NCI-H146 treated with DMSO at 0.1 percent for 48 hours (cell line): ENCODE measurements around the gene CTNNA1.

Experiments used
- DNase-seq: peaks from one replicate; lab custom pipeline; 2025; ENCODE audit not compliant: unreplicated experiment; lab: John Stamatoyannopoulos, UW

Gene CTNNA1

DNA sequence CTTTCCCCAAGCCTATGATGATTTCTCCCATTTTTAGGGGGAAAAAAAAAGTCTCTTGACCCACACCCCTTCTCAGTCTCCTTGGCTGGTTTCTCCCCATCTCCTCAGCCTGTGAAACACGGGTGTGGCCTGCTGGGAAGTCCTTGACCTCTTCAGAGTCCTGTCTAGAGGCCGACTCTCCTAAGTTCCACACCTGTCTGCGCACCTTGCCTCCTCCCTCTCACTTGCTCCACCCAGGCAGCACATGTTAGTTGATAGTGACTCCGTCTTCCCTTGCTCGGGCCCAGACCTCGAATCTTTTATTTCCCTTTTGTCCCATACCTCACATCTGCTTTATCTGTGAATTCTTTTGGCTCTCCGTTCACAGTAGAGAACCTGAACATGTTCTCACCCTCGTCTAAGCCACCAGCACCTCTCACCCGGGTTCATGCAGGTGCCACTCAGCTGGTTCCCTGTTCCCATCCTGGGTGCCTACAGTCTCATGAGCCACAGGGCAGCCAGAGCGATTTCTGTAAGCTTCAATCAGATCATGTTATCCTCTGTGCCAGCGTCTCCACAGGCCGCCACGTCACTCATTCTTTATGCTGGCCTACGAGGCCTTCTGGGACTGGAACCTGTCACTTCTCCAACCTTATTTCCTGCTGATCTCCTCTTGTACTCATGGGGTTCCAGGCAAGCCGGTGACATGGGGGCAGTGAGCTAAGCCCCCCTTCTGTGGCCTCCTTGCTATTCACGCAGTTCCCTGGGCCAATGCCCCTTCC is 173.6 kb downstream of the CTNNA1 start:
- no peak for DNase-seq

DNA sequence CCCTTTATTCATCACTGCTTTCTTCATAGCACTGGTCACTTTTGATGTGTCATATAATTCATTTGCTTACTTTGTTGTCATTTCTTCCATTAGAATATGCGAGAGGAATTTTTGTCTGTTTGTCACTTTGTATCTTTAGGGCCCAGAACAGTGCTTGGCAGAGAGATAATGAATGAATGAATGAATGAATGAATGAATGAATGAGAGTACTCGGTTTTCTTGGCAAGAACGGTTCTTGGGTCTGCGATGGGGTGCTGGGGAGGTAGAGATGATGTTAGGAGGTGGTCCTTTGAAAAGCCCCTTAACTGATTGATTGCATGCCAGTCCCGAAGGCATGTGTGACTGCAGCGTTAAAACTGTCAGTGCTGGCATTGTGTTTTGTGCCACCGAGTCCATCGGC is 174.3 kb downstream of the CTNNA1 start:
- no peak for DNase-seq

DNA sequence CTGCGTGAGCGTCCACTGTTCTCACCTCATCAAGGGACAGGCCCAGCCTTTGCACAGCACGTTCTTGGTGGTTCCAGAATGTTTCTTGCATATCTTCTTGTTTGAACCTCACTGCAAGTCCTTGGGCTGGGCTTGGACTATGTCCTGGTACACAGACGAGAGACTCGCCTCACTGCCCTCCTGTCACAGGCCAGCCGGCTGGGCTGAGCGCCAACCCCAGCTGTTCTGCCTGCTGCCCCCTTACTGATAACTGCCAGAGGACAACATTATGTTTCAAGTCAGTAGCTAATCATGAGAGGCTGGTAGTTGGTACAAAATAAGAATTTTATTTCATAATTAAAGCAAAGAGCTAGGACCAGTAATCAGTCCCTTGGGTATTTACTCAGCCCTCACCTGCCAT is 174.8 kb downstream of the CTNNA1 start:
- DNase-seq: no peak

DNA sequence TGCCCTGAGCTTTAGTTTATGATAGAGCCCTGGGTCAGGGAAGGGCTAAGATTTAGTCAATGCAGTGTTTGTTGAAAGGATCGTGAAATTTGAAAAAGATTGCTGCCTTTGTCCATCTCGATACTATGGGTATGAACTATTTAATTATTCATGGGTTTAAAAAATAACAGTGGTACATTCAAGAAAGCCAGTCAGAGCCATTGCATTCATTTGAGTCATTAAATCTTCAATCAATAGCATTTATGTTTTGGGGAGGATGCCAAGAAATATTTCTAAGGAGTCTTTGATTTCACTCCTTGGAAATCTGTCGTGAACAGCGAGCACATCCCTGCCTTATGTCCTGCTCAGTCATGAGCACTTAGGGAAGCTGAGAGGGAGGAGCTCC is 176.3 kb downstream of the CTNNA1 start:
- no peak for DNase-seq

DNA sequence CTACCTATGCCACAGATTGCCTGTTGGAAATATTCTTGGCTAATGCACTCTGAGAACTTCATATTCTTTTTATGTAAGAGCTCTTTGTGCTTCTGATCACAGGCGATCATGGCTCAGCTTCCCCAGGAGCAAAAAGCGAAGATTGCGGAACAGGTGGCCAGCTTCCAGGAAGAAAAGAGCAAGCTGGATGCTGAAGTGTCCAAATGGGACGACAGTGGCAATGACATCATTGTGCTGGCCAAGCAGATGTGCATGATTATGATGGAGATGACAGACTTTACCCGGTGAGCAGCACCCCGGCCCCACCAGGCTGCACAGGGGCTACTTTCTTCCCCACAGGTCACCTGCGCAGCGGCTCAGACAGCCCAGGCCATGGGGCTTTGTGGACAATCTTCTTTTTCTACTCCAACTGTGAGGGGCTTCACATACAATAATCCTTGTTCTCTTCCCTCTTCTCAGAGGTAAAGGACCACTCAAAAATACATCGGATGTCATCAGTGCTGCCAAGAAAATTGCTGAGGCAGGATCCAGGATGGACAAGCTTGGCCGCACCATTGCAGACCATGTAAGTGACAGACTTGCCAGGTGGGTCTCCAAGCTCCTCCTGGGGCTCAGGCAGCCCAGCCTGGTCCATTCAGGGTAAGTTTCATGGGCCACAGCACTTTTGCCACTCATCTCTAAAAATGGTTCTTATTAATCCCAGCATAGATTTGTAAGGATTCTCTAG is 177.3 kb downstream of the CTNNA1 start:
- DNase-seq: no peak

DNA sequence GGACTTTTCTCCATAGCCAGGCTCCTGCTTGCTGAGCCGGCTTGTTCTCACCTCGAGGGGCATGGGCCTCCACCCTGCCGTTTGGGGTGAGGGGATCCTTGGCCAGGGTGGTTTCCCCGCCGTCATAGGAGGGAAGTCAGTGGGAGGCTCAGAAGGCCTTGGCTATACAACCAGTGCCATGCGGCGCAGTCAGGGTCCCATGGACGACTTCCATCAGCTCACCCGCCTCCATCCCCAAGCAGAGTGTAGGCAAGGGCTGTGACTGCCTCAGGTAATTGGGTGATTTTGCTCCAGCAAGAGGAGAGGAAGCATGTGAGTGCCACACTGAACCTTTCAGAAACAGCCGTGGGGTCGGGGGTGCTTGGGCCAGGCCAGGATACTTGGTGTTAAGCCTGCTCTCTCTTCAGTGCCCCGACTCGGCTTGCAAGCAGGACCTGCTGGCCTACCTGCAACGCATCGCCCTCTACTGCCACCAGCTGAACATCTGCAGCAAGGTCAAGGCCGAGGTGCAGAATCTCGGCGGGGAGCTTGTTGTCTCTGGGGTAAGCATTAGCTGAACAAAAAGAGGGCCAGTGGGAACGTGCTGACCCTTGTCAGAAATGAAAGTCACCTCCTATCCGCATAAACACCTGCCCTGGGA is 179.1 kb downstream of the CTNNA1 start:
- no peak for DNase-seq

DNA sequence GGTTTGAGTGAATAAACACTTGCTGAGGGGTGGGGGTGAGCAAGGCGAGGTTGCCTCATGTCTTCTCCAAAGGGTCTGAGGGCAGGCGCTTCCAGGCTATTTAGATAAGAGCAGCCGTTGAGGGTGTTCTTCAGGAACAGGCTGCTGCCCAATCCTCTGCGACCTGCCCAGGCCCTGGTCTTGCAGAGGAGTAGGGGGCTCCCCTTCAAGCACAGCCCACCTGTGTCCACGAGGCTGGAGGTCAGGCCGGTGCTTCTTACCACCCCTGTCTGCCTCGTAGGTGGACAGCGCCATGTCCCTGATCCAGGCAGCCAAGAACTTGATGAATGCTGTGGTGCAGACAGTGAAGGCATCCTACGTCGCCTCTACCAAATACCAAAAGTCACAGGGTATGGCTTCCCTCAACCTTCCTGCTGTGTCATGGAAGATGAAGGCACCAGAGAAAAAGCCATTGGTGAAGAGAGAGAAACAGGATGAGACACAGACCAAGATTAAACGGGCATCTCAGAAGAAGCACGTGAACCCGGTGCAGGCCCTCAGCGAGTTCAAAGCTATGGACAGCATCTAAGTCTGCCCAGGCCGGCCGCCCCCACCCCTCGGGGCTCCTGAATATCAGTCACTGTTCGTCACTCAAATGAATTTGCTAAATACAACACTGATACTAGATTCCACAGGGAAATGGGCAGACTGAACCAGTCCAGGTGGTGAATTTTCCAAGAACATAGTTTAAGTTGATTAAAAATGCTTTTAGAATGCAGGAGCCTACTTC is 180.5 kb downstream of the CTNNA1 start:
- DNase-seq: no peak

DNA sequence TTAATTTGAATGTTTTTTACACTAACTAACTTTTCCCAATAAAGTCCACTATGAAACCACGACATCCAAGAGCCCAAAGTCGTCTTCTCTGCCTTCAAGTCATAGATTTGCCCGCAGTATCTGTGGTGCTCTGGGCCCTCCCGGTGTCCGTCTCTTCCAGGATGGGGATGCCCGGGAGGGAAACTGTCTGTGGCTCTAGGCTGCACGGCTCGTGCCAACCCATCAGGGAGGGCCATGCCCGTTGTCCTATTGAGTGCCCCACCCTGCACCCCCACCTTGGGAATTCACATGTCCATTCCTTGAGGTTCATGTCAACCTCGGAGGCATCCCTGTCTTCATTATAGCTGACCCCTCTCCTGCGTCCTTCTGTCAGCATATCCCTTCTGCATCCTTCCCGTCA is 181.7 kb downstream of the CTNNA1 start:
- no peak for DNase-seq

DNA sequence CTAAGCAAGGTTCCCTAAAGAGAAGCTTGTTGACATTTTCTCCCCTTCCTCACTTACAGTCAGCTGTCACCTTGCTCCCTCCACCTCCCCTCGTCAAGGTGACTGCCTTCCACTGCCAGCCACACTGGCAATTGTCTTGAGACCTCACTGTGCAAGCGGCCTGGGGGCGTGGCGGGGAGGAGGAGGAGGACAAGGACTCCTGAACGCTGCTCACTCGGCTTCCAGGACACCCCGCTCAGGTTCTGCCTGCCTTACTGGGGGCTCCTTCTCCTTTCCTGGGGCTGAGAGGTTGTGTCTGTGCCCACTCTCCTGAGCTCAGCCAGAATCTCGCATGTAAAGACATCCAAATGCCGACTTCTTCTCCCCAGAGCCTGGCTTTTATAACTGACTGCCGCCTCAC is 182.2 kb downstream of the CTNNA1 start:
- no peak for DNase-seq

DNA sequence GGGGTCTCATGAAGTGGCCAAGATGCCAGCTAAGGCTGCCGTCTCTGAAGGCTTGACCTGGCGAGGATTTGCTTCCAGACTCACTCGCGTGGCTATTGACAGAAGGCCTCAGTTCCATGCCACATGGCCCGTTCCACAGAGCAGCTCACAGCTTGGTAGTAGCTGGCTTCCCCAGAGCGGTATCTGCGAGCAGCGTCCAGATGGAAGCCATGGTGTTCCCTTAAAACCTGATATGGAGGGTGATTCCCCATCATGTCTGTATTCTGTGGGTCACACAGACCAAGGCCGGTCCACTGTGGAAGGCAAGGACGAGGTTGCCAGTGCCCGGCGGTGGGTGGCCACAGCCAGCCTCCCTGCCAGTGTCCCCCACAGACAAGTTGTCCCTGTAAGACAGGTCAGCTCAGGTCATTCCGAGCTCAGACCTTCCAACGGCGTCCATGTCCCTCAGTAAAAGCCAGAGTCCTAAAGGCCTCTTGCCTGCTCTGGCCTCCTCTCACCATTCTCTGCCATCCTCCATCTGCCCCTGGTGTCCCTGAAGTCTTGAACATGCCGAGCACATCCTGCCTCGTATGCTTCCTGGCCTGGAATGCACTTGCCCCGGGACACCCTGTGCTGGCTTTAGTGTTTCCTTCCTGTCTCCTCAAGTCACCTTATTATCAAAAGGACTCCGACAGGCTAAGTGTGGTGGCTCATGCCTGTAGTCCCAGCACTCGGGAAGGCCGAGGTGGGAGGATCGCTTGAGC is 183.2 kb downstream of the CTNNA1 start:
- no peak for DNase-seq

DNA sequence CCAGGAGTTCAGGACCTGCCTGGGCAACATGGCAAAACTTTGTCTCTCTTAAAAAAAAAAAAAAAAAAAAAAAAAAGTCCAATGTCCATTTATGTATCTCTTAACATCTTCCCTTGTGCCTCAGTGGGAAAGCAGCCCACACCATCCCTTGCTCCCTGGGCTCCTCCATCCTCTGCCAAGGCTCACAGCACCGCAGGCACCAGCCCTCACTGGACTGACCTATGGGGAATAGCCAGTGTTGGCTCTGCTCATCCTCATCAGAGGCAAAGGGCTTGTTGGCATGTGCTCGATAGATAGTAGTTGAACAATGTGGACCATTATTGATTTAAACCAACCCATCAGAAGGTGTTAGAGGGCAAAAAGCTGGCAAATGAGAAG is 183.7 kb downstream of the CTNNA1 start:
- no peak for DNase-seq

DNA sequence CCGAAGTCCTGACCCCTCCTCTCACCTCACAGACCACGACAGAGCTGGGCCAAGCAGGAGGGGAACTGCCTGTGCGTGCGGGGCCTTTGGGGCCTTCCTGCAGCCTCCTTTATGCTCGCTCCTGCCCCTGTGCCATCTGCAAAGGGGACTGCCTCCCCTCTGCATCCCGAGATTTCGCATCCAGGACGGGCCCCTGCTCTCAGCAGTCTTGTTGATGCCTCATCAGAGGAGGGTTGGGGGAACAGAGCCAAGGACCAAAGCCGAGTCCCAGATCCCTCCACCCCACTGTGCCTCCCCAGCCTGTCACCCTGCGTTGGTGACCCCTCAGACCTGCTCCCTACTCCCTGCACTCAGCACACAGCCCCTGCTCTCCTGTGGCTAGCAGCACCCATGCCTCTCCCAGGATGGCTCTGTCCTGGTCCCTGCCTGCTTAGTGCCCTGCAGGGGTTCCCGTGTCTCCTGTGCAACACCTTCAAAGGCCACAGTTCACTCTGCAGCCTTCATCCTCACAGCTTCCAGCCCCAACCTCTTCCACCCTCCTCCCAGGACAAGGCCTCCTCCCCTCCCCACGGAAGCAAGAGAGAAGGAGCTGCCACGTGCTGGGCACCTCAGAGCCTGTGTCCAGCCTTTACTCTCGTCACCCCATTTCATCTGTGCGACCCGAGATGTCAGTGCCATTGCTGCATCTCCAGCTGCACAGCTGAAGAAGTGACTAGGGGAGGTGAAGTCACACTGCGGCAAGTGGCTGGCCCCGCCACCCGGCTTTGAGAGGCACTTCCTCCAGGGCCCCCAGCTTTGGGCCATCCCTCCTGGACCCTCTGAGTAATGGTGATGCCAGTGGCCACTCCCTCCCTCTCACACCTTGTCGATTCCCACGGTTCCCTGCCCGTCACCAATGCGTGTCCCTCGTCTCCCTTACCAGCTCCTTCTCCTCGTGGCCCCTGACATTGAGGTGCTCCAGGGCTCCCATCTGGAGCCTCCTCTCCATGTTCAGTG is 184.5 kb downstream of the CTNNA1 start:
- no peak for DNase-seq

DNA sequence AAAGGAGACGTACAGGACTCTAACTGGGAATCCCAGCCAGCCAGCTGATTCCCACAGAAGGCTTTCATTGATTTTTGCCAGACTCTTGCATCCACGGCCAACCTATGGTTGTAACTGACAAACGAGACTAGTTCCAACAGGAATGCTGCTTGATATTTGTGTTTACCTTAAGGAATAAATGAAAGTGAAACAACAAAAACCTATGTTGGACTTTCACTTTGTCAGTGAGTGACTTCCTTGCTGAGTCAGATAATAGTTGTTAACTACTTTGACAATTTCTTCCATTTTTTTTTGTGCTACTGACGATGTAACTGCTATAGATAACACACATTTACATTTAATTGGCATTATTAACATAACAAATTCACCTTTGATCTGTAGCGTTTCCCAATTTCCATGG is 185.3 kb downstream of the CTNNA1 start:
- DNase-seq: no peak

DNA sequence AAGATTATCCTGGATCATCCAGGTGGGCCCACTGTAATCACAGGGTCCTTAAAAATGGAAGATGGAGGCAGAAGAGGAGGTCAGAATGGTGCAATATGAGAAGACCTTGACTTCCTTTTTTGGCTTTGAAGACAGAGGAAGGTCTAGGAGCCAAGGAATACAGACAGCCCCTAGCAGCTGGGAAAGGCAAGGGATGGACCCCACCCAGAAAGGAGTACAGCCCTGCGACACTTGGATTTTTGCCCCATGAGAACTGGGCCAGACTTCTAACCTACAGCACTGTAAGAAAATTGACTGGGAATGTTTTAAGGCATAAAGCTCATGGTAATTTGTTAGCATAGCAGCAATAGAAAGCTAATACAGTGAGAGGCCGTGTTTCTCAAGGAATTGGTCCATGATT is 188.8 kb downstream of the CTNNA1 start:
- no peak for DNase-seq

DNA sequence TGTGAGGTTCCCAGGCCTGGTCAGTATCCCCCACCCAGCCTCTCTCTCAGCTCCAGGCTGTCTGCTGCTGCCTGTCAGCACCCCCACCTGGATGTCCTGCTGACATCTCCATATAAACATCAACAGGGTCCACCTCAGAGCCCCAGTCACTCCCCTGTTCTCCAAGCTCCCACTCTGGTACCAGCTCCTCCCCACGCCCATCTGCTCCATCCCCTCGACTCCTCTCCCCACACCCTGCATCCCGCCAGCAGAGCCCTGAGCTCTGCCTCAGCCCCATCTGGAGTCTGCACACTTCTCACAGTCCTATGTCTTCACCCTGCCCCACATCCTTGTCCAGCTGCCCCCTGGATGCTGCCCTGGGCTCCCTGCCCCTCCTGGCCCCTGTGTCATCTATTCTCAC is 189.6 kb downstream of the CTNNA1 start:
- DNase-seq: no peak

DNA sequence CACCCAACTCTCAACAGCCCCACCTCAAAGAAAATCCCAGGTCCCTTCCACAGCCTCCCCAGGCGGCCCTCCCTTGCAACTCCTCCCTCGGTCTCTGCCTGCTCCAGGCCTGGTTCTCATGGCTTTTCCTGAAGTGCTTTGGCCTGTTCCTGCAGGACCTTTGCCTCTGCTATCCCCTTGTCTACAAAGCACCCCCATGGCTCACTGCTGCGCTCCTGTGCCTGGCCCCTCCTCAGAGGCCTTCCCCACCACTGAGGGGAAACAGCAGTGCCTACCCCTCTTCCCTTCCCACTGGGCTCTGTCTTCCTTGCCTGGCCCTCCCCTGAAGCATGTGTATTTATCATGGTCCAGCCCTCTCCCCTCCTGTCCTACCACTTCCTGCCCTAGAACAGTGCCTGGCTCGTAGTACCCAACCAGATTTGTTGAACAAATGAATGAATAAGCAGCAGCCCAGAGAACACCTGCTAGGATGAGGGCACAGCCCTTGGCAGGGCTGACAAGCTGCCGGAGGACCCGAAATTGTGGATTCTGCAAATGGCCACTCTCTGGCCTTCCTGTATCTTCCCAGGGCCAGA is 190.5 kb downstream of the CTNNA1 start:
- DNase-seq: no peak

DNA sequence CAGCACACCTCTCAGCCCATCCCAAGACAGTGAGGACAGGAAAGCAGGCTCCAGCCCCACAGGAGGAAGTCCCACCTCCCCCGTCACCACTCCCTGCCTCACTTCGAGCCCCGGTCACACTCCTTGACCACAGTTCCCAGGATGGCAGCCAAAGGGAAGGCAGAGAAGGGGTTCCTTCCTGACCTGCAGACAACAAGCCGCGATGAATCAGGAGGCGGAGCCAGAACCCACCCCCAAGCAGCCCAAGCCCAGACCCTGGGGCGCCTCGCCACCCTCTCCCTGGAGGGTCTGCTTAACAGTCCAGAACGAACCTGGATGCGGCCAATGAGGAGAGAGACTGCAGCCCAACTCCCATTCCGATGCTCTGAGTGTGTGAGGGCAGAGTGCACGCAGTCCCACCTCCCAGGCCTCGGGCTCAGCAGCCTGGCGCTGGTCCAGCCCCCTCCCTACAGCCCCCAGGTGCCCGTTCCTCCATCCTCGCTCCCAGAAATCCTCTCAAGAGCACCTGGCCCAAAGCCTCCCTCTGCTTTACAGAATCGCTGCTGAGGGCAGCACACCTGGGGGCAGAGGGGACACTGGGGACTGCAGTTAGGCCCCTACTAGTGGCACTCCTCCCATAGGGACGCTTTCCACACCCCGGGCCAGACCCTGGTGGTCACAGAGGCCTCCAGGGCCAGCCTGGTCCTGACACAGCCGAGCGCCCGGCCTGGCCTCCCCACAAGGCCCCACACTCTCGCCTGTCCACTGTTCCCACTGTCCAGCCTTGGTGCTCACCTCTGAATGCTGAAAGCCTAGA is 191.5 kb downstream of the CTNNA1 start:
- no peak for DNase-seq

DNA sequence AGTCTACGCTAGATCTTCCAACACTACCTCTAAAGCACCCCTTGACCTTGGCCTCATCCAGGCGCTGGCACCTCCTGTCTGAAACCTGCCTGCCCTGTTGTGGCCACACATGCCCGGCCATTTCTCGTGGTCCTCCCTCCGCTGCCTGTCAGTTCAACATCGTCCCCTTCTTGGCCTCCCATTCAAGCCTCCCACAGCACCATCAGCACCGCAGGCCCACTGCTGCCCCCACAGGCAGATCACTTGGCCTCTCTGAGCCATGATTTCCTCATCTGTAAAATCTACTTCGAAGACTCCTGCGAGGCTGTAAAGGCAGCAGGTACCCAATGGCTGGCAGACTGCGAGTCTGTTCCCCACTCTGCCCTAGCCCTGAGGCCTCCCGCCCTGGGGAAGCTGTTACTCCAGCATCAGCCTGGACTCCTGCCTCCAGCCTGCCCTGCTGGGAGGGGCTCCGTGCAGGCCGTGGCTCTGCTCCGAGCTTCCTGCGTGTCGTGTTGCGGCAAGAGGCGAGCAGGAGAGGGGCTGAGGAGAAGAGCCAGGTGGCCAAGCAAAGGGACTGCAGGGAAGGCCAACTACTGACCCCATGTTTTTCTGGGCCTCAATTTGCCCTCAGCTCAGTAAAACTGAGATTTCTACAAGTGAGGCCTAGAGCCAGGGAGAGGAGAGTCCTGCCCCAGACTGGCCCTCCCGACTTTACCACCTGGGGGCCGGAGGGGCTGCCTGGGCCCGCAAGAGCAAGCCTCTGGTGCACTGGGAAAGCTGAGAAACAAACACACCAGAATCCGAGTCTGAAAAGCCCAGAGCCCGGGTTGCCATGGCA is 192.4 kb downstream of the CTNNA1 start:
- no peak for DNase-seq
